ENCODE data around the gene CYP4F22.

Gene CYP4F22

GRCh38 chr19:15551293-15552004 is 43.1 kb downstream of the CYP4F22 start:
- H3K4me3 ChIP-seq (ENCODE audit: low read depth, low read length) = no peak overlapping the region
- TF ChIP-seq CTCF (IDR thresholded peaks at IDR 0.05; ENCODE audit: borderline replicate concordance, insufficient read depth, low read depth, low read length) = no peak

GRCh38 chr19:15555021-15555420 is 46.7 kb downstream of the CYP4F22 start:
- TF ChIP-seq CTCF (IDR thresholded peaks at IDR 0.05; ENCODE audit: borderline replicate concordance, insufficient read depth, low read depth, low read length) = no peak

GRCh38 chr19:15555759-15556633 is 47.7 kb downstream of the CYP4F22 start:
- peak overlapping the region; percentile 38 for H3K4me3 ChIP-seq (ENCODE audit: low read depth, low read length)
- peak; percentile 85 for TF ChIP-seq CTCF (IDR thresholded peaks at IDR 0.05; ENCODE audit: borderline replicate concordance, insufficient read depth, low read depth, low read length)

More at GRCh38 chr19:15555021-15555420, 46.7 kb downstream of the CYP4F22 start:
- no peak overlapping the region for H3K4me3 ChIP-seq (ENCODE audit: low read depth, low read length)

GRCh38 chr19:15556634-15557181 is 48.4 kb downstream of the CYP4F22 start:
- no peak for TF ChIP-seq CTCF (IDR thresholded peaks at IDR 0.05; ENCODE audit: borderline replicate concordance, insufficient read depth, low read depth, low read length)
- no peak overlapping the region for H3K4me3 ChIP-seq (ENCODE audit: low read depth, low read length)

GRCh38 chr19:15557223-15557622 is 48.9 kb downstream of the CYP4F22 start:
- no peak for TF ChIP-seq CTCF (IDR thresholded peaks at IDR 0.05; ENCODE audit: borderline replicate concordance, insufficient read depth, low read depth, low read length)
- H3K4me3 ChIP-seq (ENCODE audit: low read depth, low read length) = no peak overlapping the region

GRCh38 chr19:15562145-15562544 is 53.8 kb downstream of the CYP4F22 start:
- TF ChIP-seq CTCF (IDR thresholded peaks at IDR 0.05; ENCODE audit: borderline replicate concordance, insufficient read depth, low read depth, low read length) = no peak
- H3K4me3 ChIP-seq (ENCODE audit: low read depth, low read length) = no peak overlapping the region

Data from GM12875 (cell line).